PC-3 (cell line): ENCODE results near the gene ADAM12. TPM values are rescaled to one million over a fixed set of nuclear protein-coding genes. Genes with fewer than 3 reads are reported as not detected.
"Not testable (repeated sequence)": the region's sequence is repeated elsewhere in the genome, so short reads cannot be mapped to it uniquely, and the experiment has no call there.

Source experiments
- ATAC-seq: fragments of 200-7000 bp; cut with Tn5 transposase; 2 replicates; pipeline ENCODE4 v1.9.1; 2020; ENCODE audit warnings: mild to moderate bottlenecking, moderate library complexity
- BruUV-seq: library from RNA; stranded (reverse); fragments of 400-500 nt; replicated peaks from 2 replicates; lab custom pipeline; 2021; lab: Mats Ljungman, UMichigan
- CTCF ChIA-PET: fragments of 300-600 bp; sonication (Branson Sonifier 250); formaldehyde crosslinking; loops from one replicate; lab custom pipeline; 2022; ENCODE audit warnings: antibody characterized with exemption; lab: Charles Lee
- POLR2A ChIA-PET: fragments of 300-600 bp; sonication (Branson Sonifier 250); formaldehyde crosslinking; loops from one replicate; lab custom pipeline; 2022; ENCODE audit warnings: antibody characterized with exemption; ENCODE audit not compliant: unreplicated experiment; lab: Charles Lee
- DNase-seq: peaks from one replicate; pipeline ENCODE4 v3.0.0-alpha.2; 2015
- H2AFZ ChIP-seq: fragments of 300-600 bp; sonication (generic); 2 replicates; pipeline ENCODE4 v1.6.0; 2016; ENCODE audit warnings: antibody characterized with exemption, low read length
- H3F3A ChIP-seq: fragments of 300-600 bp; sonication (generic); one replicate; pipeline ENCODE4 v1.6.0; 2017; ENCODE audit warnings: antibody characterized with exemption, low read length, control low read depth, mild to moderate bottlenecking; ENCODE audit not compliant: unreplicated experiment
- H3K27ac ChIP-seq: fragments of 300-600 bp; sonication (generic); 2 replicates; pipeline ENCODE4 v1.5.1; 2016; ENCODE audit warnings: mild to moderate bottlenecking, low read length
- H3K27me3 ChIP-seq: fragments of 300-600 bp; sonication (generic); 2 replicates; pipeline ENCODE4 v1.6.1; 2016; ENCODE audit warnings: low read length, mixed read lengths
- H3K36me3 ChIP-seq: fragments of 300-600 bp; sonication (generic); 2 replicates; pipeline ENCODE4 v1.6.1; 2016; ENCODE audit warnings: low read depth, mixed run types, low read length, mixed read lengths
- H3K4me1 ChIP-seq: fragments of 300-600 bp; sonication (generic); 2 replicates; pipeline ENCODE4 v1.5.1; 2016; ENCODE audit warnings: low read length; ENCODE audit not compliant: insufficient read depth
- H3K4me2 ChIP-seq: fragments of 300-600 bp; sonication (generic); 2 replicates; pipeline ENCODE4 v1.6.0; 2016; ENCODE audit warnings: low read length
- H3K4me3 ChIP-seq: fragments of 300-600 bp; sonication (generic); 2 replicates; pipeline ENCODE4 v1.5.1; 2016; ENCODE audit warnings: mild to moderate bottlenecking, low read length, mixed read lengths
- H3K79me2 ChIP-seq: fragments of 300-600 bp; sonication (generic); 2 replicates; pipeline ENCODE4 v1.6.1; 2017; ENCODE audit warnings: low read length, mixed read lengths
- H3K9ac ChIP-seq: fragments of 300-600 bp; sonication (generic); 2 replicates; pipeline ENCODE4 v1.6.0; 2016; ENCODE audit warnings: mild to moderate bottlenecking, low read length
- H3K9me2 ChIP-seq: fragments of 300-600 bp; sonication (generic); replicated peaks from 2 replicates; pipeline ENCODE4 v1.6.1; 2016; ENCODE audit warnings: mixed run types, low read length, mixed read lengths
- H3K9me3 ChIP-seq: fragments of 300-600 bp; sonication (generic); 2 replicates; pipeline ENCODE4 v1.6.1; 2016; ENCODE audit warnings: low read length, mixed read lengths
- H4K20me1 ChIP-seq: fragments of 300-600 bp; sonication (generic); 2 replicates; pipeline ENCODE4 v1.6.1; 2016; ENCODE audit warnings: low read length, mixed read lengths
- CTCF ChIP-seq: fragments of 300-600 bp; sonication (generic); conservative IDR thresholded peaks from 2 replicates; pipeline ENCODE4 v1.5.1; 2017; ENCODE audit warnings: antibody characterized with exemption, low read depth, mild to moderate bottlenecking, low read length
- EZH2 ChIP-seq: fragments of 300-600 bp; sonication (generic); IDR thresholded peaks from one replicate; pipeline ENCODE4 v1.6.1; 2017; ENCODE audit warnings: antibody characterized with exemption, mild to moderate bottlenecking, low read length; ENCODE audit not compliant: unreplicated experiment
- EZH2phosphoT487 ChIP-seq: fragments of 300-600 bp; sonication (generic); IDR thresholded peaks from 2 replicates; pipeline ENCODE4 v1.6.1; 2018; ENCODE audit warnings: mild to moderate bottlenecking, antibody characterized with exemption, low read length, borderline replicate concordance
- intact Hi-C: fragments of 100-400 bp; cut with micrococcal nuclease; formaldehyde crosslinking; loops from 2 replicates; pipeline ENCODE4 v1.9.0; 2023
- total RNA-seq: library from RNA; depleted of rRNA; stranded (reverse); fragments of >200 nt; gene quantifications from 2 replicates; pipeline ENCODE4 v1.2.3, GENCODE V29; 2014

Gene ADAM12
- total RNA-seq, 1 experiment from 2014 or later, result 3.4 TPM

- ATAC-seq (no peak), DNase-seq (no peak)
- Histone ChIP-seq H3K4me1 (peaks cover 9% of the 10 kb centered on the region), H3K36me3 (no peaks in the 10 kb centered on the region), H3K9me2 (no peaks in the 10 kb centered on the region), H3K9me3 (no peaks in the 10 kb centered on the region), H3K27ac (no peak overlapping the region), H3K9ac (no peak overlapping the region), H3K79me2 (no peaks in the 10 kb centered on the region), H3K4me2 (no peak overlapping the region), H3F3A (no peaks in the 10 kb centered on the region), H3K27me3 (no peaks in the 10 kb centered on the region), H4K20me1 (no peaks in the 10 kb centered on the region), H2AFZ (no peak overlapping the region), H3K4me3 (no peak overlapping the region)
- BruUV-seq, result no TSS peak
- ChIA-PET POLR2A (interaction anchor here (0.7 kb wide), 1 partner anchor 11 kb away, joined by 6 read pairs; no protein-coding TSS in a partner anchor), CTCF (no interaction called here)
- TF ChIP-seq EZH2 (no peak), EZH2phosphoT487 (no peak), CTCF (no peak)
- intact Hi-C loops, result loop anchor here (10.0 kb wide), 1 partner anchor 185 kb away; no protein-coding TSS in a partner anchor
Measured at GRCh38 chr10:125979976-125980375, 408.3 kb downstream of the ADAM12 start.

- H3K9me3 ChIP-seq, result no peaks in the 10 kb centered on the region
- H3K4me2 ChIP-seq, result no peak overlapping the region
- H3K27ac ChIP-seq, result no peak overlapping the region
- H3K36me3 ChIP-seq, result no peaks in the 10 kb centered on the region
- intact Hi-C loops, result no loop called here
- H3K27me3 ChIP-seq, result no peaks in the 10 kb centered on the region
- CTCF ChIA-PET, result no interaction called here
- ATAC-seq, result no peak
- peaks cover 10% of the 10 kb centered on the region; the same call in 1 of the 2 replicates for H3K4me1 ChIP-seq
- H3F3A ChIP-seq, result no peaks in the 10 kb centered on the region
- peak; percentile 9 for DNase-seq
- no peaks in the 10 kb centered on the region for H3K79me2 ChIP-seq
- no peak overlapping the region for H3K9ac ChIP-seq
- POLR2A ChIA-PET, result no interaction called here
- H3K4me3 ChIP-seq, result no peak overlapping the region
- no TSS peak for BruUV-seq
- no peaks in the 10 kb centered on the region for H3K9me2 ChIP-seq
- H4K20me1 ChIP-seq, result no peaks in the 10 kb centered on the region
- TF ChIP-seq EZH2phosphoT487 (no peak), CTCF (peak; percentile 53), EZH2 (no peak)
- H2AFZ ChIP-seq, result no peak overlapping the region
Measured at GRCh38 chr10:125976960-125977605, 411.2 kb downstream of the ADAM12 start.

- CTCF ChIA-PET, POLR2A ChIA-PET, BruUV-seq: not testable (repeated sequence)
Measured at GRCh38 chr10:125970077-125970630, 418.1 kb downstream of the ADAM12 start.

More at GRCh38 chr10:125970077-125970630, 418.1 kb downstream of the ADAM12 start:
- H2AFZ ChIP-seq, H3K79me2 ChIP-seq, H3K27me3 ChIP-seq, intact Hi-C loops, H3K27ac ChIP-seq, ATAC-seq, H3K9me3 ChIP-seq, H3K9ac ChIP-seq, H3K36me3 ChIP-seq, H3K4me2 ChIP-seq, DNase-seq, H4K20me1 ChIP-seq, H3F3A ChIP-seq, H3K9me2 ChIP-seq, H3K4me3 ChIP-seq: not testable (repeated sequence)
- H3K4me1 ChIP-seq, result peaks cover 10% of the 10 kb centered on the region; the same call in 1 of the 2 replicates
